ENCODE data around the gene BTBD9. TPM values are rescaled to one million over a fixed set of nuclear protein-coding genes. Genes with fewer than 3 reads are reported as not detected.

BTBD9 gene
- total RNA-seq, 1 experiment from 2014 or later = 19.4 TPM

DNA sequence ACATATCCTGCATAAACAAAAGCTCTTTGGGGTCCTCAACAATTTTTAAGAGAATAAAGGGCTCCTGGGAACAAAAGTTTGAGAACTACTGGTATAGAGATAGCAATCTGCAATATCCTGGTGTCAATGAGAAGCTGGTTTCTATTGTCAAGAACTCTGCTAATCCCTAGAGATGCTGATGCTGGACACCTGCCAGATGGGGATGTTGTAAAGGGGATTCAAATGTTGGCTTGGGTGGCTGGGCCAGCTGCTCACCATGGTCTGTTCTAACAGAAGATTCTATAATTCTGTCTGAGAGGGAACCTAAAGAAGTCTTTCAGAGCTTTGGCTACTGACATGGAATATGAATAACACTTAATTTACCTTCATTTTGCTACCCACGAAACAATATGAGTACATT is 137.8 kb downstream of the BTBD9 start:
- H3K4me1 Mint-ChIP-seq (ENCODE audit: low read depth, unreplicated experiment) = no peaks in the 10 kb centered on the region
- H3K4me3 Mint-ChIP-seq (ENCODE audit: low read depth, unreplicated experiment) = no peak overlapping the region
- no peak overlapping the region for H3K27ac Mint-ChIP-seq (ENCODE audit: unreplicated experiment)
- no peaks in the 10 kb centered on the region for H3K36me3 Mint-ChIP-seq (ENCODE audit: insufficient read depth, unreplicated experiment)
- intact Hi-C loops (cut with micrococcal nuclease; ENCODE audit: unreplicated experiment) = no loop called here
- no peaks in the 10 kb centered on the region for H3K27me3 Mint-ChIP-seq (ENCODE audit: unreplicated experiment)
- no peak for DNase-seq
- CTCF ChIA-PET = no interaction called here
- TF ChIP-seq, protein P1, sequence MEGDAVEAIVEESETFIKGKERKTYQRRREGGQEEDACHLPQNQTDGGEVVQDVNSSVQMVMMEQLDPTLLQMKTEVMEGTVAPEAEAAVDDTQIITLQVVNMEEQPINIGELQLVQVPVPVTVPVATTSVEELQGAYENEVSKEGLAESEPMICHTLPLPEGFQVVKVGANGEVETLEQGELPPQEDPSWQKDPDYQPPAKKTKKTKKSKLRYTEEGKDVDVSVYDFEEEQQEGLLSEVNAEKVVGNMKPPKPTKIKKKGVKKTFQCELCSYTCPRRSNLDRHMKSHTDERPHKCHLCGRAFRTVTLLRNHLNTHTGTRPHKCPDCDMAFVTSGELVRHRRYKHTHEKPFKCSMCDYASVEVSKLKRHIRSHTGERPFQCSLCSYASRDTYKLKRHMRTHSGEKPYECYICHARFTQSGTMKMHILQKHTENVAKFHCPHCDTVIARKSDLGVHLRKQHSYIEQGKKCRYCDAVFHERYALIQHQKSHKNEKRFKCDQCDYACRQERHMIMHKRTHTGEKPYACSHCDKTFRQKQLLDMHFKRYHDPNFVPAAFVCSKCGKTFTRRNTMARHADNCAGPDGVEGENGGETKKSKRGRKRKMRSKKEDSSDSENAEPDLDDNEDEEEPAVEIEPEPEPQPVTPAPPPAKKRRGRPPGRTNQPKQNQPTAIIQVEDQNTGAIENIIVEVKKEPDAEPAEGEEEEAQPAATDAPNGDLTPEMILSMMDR (IDR thresholded peaks at IDR 0.05; ENCODE audit: unreplicated experiment) = no peak
- no TSS peak for BruUV-seq (replicated peaks)
- no peaks in the 10 kb centered on the region for H3K9me3 Mint-ChIP-seq (ENCODE audit: low read depth, unreplicated experiment)

DNA sequence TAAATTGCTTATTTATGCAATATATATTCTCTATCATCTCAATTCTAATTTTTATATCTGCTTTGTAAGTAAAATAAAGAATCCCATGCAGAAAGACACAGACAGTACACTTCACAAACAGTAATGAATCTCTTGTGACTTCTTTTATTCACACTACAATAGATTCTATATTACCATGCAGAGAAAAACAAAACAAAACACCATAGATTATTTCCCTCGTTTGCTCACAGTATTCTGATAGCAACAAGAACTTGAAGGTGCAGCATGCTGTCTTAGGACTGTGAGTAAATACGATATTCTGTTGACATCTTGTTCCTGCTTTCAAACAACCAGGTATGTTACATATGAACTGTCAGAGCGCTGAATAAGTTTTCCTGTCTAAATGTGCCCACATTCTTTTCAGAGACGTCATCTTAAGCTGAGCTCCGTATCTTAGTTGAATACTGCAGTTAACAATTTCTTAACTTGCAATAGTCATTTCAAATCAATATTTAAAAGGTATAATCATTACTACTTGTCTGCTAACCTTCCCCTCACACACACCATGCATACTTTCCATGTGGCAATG is 140.1 kb downstream of the BTBD9 start:
- intact Hi-C loops (cut with micrococcal nuclease; ENCODE audit: unreplicated experiment) = loop anchor here (10.0 kb wide), 1 partner anchor 805 kb away; the partner anchor contains the start of gene MDGA1
- H3K4me1 Mint-ChIP-seq (ENCODE audit: low read depth, unreplicated experiment) = no peaks in the 10 kb centered on the region
- DNase-seq = no peak
- CTCF ChIA-PET = no interaction called here
- no peaks in the 10 kb centered on the region for H3K27me3 Mint-ChIP-seq (ENCODE audit: unreplicated experiment)
- no TSS peak for BruUV-seq (replicated peaks)
- no peak overlapping the region for H3K27ac Mint-ChIP-seq (ENCODE audit: unreplicated experiment)
- no peaks in the 10 kb centered on the region for H3K36me3 Mint-ChIP-seq (ENCODE audit: insufficient read depth, unreplicated experiment)
- H3K9me3 Mint-ChIP-seq (ENCODE audit: low read depth, unreplicated experiment) = no peaks in the 10 kb centered on the region
- H3K4me3 Mint-ChIP-seq (ENCODE audit: low read depth, unreplicated experiment) = no peak overlapping the region
- TF ChIP-seq, protein P1 (IDR thresholded peaks at IDR 0.05; ENCODE audit: unreplicated experiment) = no peak

DNA sequence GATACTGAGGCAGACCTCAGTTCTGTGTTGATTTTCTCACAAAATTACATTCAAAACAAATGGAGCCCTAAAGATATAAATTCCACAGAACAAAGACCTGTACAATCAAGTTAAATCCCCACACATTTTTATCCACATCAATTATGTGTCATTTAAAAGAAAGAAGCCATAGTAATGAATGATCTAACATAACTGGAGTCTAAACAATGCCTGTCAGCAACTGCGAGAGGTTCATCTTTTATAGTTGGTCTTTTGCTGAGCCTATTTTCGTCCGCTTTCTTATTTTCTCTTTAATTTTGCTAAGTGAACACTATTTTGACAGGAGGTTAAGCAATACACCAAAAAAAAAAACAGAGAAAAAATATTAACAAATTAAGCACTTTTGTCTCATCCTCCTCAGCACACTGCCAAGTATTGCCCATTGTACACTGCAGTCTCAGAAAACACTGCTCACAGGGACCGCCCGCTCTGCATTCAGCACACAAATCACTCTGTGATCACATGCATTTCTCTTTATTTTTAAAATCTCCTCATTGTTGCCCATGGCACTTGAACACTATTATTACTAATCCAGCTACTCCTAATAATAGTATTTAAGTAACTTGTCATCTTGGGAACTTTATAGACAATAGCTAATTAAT is 140.8 kb downstream of the BTBD9 start:
- H3K4me3 Mint-ChIP-seq (ENCODE audit: low read depth, unreplicated experiment) = no peak overlapping the region
- DNase-seq = no peak
- no peaks in the 10 kb centered on the region for H3K9me3 Mint-ChIP-seq (ENCODE audit: low read depth, unreplicated experiment)
- no TSS peak for BruUV-seq (replicated peaks)
- no peaks in the 10 kb centered on the region for H3K27me3 Mint-ChIP-seq (ENCODE audit: unreplicated experiment)
- CTCF ChIA-PET = interaction anchor here (0.7 to 1.0 kb wide), 2 partner anchors 410 to 481 kb away, joined by 3 to 4 read pairs; no protein-coding TSS in a partner anchor
- TF ChIP-seq, protein P1 (IDR thresholded peaks at IDR 0.05; ENCODE audit: unreplicated experiment) = no peak
- H3K27ac Mint-ChIP-seq (ENCODE audit: unreplicated experiment) = no peak overlapping the region
- intact Hi-C loops (cut with micrococcal nuclease; ENCODE audit: unreplicated experiment) = loop anchor here (10.0 kb wide), 1 partner anchor 804 kb away; the partner anchor contains the start of gene MDGA1
- H3K36me3 Mint-ChIP-seq (ENCODE audit: insufficient read depth, unreplicated experiment) = no peaks in the 10 kb centered on the region
- H3K4me1 Mint-ChIP-seq (ENCODE audit: low read depth, unreplicated experiment) = no peaks in the 10 kb centered on the region

DNA sequence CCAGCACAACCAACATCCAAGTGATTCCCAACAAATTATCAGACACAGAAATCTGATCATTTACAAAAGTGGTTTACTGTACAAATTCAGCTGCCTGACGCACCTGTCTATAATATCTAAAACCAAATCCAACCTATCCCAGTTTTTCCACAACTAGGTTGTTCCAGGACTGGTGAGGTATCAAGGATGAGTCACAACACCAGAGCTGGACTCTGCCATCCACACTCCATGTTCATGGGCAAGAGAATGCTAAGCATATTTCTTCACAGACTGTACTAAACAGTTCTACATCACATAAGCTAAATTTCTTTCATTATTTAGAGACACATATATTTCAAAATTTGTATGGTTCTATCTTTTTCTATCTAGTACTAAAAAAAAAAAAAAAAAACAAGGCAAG is 141.6 kb downstream of the BTBD9 start:
- no peaks in the 10 kb centered on the region for H3K4me1 Mint-ChIP-seq (ENCODE audit: low read depth, unreplicated experiment)
- DNase-seq = no peak
- TF ChIP-seq, protein P1 (IDR thresholded peaks at IDR 0.05; ENCODE audit: unreplicated experiment) = no peak
- no TSS peak for BruUV-seq (replicated peaks)
- H3K4me3 Mint-ChIP-seq (ENCODE audit: low read depth, unreplicated experiment) = no peak overlapping the region
- CTCF ChIA-PET = interaction anchor here (0.7 to 1.0 kb wide), 3 partner anchors 78 to 481 kb away, joined by 3 to 6 read pairs (median 4); no protein-coding TSS in a partner anchor
- intact Hi-C loops (cut with micrococcal nuclease; ENCODE audit: unreplicated experiment) = loop anchor here (10.0 kb wide), 1 partner anchor 803 kb away; the partner anchor contains the start of gene MDGA1
- no peaks in the 10 kb centered on the region for H3K36me3 Mint-ChIP-seq (ENCODE audit: insufficient read depth, unreplicated experiment)
- H3K27ac Mint-ChIP-seq (ENCODE audit: unreplicated experiment) = no peak overlapping the region
- H3K9me3 Mint-ChIP-seq (ENCODE audit: low read depth, unreplicated experiment) = no peaks in the 10 kb centered on the region
- no peaks in the 10 kb centered on the region for H3K27me3 Mint-ChIP-seq (ENCODE audit: unreplicated experiment)

Measured in Calu3 (cell line).